K562 (cell line): Measurements from ENCODE around the gene SLC38A10. TPM values are rescaled to one million over a fixed set of nuclear protein-coding genes. Genes with fewer than 3 reads are reported as not detected.

Experiments
- ARID3B ChIP-seq: fragments of 250-450 bp; sonication (Bioruptor Pico); IDR thresholded peaks from 2 replicates; pipeline ENCODE4 v1.4.0; 2020; ENCODE audit warnings: borderline replicate concordance
- CHAMP1 ChIP-seq: fragments of 450-650 bp; IDR thresholded peaks from 2 replicates; pipeline ENCODE4 v1.6.1; 2016; ENCODE audit warnings: mild to moderate bottlenecking
- DPF2 ChIP-seq: fragments of 450-650 bp; IDR thresholded peaks from 2 replicates; pipeline ENCODE4 v1.6.1; 2016
- FOXK1 ChIP-seq: sonication (generic); formaldehyde crosslinking; IDR thresholded peaks from 2 replicates; pipeline ENCODE4 v1.8.0; 2022; ENCODE audit warnings: missing genetic modification reagents, mild to moderate bottlenecking, borderline replicate concordance
- FOXM1 ChIP-seq, 2 experiments: fragments of 450-650 bp in 1 of 2; sonication (generic) in 1 of 2; formaldehyde crosslinking in 1 of 2; IDR thresholded peaks; 2 replicates each; pipeline versions ENCODE4 v1.6.1 to v1.9.0; 2017 to 2022; ENCODE audit warnings: low read depth in 2 of 2, mild to moderate bottlenecking in 2 of 2, missing genetic modification reagents in 1 of 2, moderate library complexity in 1 of 2
- GATA2 ChIP-seq: sonication (generic); formaldehyde crosslinking; IDR thresholded peaks from 2 replicates; pipeline ENCODE4 v1.4.0; 2020; ENCODE audit warnings: mild to moderate bottlenecking, missing genetic modification reagents
- HIVEP1 ChIP-seq: fragments of 250-450 bp; sonication (Bioruptor Pico); IDR thresholded peaks from 2 replicates; pipeline ENCODE4 v1.4.0; 2020; ENCODE audit warnings: mild to moderate bottlenecking
- IFI16 ChIP-seq: fragments of 250-450 bp; sonication (Bioruptor Pico); IDR thresholded peaks from 2 replicates; pipeline ENCODE4 v2.1.2; 2022; ENCODE audit warnings: mild to moderate bottlenecking, inconsistent platforms
- MAFF ChIP-seq: IDR thresholded peaks from 2 replicates; pipeline ENCODE4 v1.6.1; 2012; ENCODE audit warnings: low read length, improper control_type of control experiment
- MLLT1 ChIP-seq, 2 experiments: fragments of 450-650 bp; IDR thresholded peaks; 2 replicates each; pipeline ENCODE4 v1.6.1; 2016
- NCOR1 ChIP-seq: fragments of 450-650 bp; IDR thresholded peaks from 2 replicates; pipeline ENCODE4 v1.6.1; 2016; ENCODE audit warnings: mild to moderate bottlenecking, moderate library complexity
- TEAD1 ChIP-seq, 2 experiments: fragments of 450-650 bp in 1 of 2; sonication (generic) in 1 of 2; formaldehyde crosslinking; IDR thresholded peaks; 2 replicates each; pipeline versions ENCODE4 v1.4.0 to v1.8.0; 2020 to 2022; ENCODE audit warnings: mild to moderate bottlenecking in 2 of 2, missing genetic modification reagents in 1 of 2
- THAP12 ChIP-seq: fragments of 250-450 bp; sonication (Bioruptor Pico); IDR thresholded peaks from 2 replicates; pipeline ENCODE4 v1.9.0; 2021; ENCODE audit warnings: mild to moderate bottlenecking, inconsistent platforms
- THRB ChIP-seq: fragments of 450-650 bp; formaldehyde crosslinking; conservative IDR thresholded peaks from 2 replicates; pipeline ENCODE4 v1.4.0; 2022; ENCODE audit warnings: mild to moderate bottlenecking, missing genetic modification characterization
- WHSC1 ChIP-seq: IDR thresholded peaks from one replicate; pipeline ENCODE4 v1.6.1; 2012; ENCODE audit warnings: low read length, control low read depth, inconsistent platforms
- XRCC3 ChIP-seq: fragments of 450-650 bp; IDR thresholded peaks from 2 replicates; pipeline ENCODE4 v1.6.1; 2017; ENCODE audit warnings: mild to moderate bottlenecking, moderate library complexity
- ZC3H11A ChIP-seq: IDR thresholded peaks from 2 replicates; pipeline ENCODE4 v1.6.1; 2012; ENCODE audit warnings: low read depth, low read length, improper control_type of control experiment
- ZFP30 ChIP-seq: fragments of 250-450 bp; sonication (Bioruptor Pico); IDR thresholded peaks from 2 replicates; pipeline ENCODE4 v1.8.0; 2022; ENCODE audit warnings: moderate library complexity, mild to moderate bottlenecking, inconsistent platforms, borderline replicate concordance
- polyA plus RNA-seq, 8 experiments: library from polyadenylated mRNA; depleted of rRNA in 4 of 8; stranded (reverse) in 5 of 8; unstranded in 3 of 8; fragments of >200 nt; fragmentation: Nextera tagmentation in 2 of 8; fragmentation: Illumina TruSeq in 1 of 8; extraction: Ambion mirVana in 2 of 8; extraction: Trizol in 1 of 8; gene quantifications; 2 replicates each; pipeline versions ENCODE4 v1.2.1 to v1.2.3, GENCODE V29; 2011 to 2014; ENCODE audit warnings: inconsistent platforms in 1 of 8, missing spikeins in 1 of 8
- total RNA-seq, 7 experiments: library from RNA; depleted of rRNA in 6 of 7; stranded (reverse); fragments of >200 nt in 6 of 7; fragmentation: Illumina TruSeq in 2 of 7; extraction: Trizol in 2 of 7; gene quantifications; 2 replicates each; pipeline versions ENCODE4 v1.2.1 to v1.2.3, GENCODE V29; 2011 to 2021; ENCODE audit warnings: low replicate concordance in 1 of 7

SLC38A10 gene
- total and polyA plus RNA-seq, 9 of the 15 experiments (the other 6 are each of a cell fraction or from before 2014, with no cell fraction given) = 0.45 to 54.2 (median 13.8) TPM

GRCh38 chr17:81222906-81223761 is 72.0 kb downstream of the SLC38A10 start, which contains the start of gene CEP131 (continued):
- TF ChIP-seq CHAMP1 = no peak
- peak in 1 of 2 experiments; percentile 89; a peak in 2 of 4 replicates for TF ChIP-seq MLLT1 (IDR thresholded peaks at IDR 0.05)
- TF ChIP-seq GATA2 (CRISPR knock-in tag) = no peak
- no peak for TF ChIP-seq WHSC1
- TF ChIP-seq THAP12 (CRISPR knock-in tag) = peak; percentile 92
- no peak for TF ChIP-seq NCOR1
- TF ChIP-seq MAFF = no peak
- TF ChIP-seq TEAD1 (CRISPR knock-in tag; IDR thresholded peaks at IDR 0.05) = 0 out of 4 replicates have a peak, but pooled peaks have one; percentile 17 to 44
- TF ChIP-seq HIVEP1 = no peak
- TF ChIP-seq THRB (CRISPR knock-in tag) = no peak
- no peak for TF ChIP-seq ZFP30 (CRISPR knock-in tag)
- TF ChIP-seq ARID3B (CRISPR knock-in tag) = 0 out of 2 replicates have a peak, but pooled peaks have one; percentile 42
- no peak for TF ChIP-seq FOXM1 (IDR thresholded peaks at IDR 0.05; ENCODE audit: low read depth)
- TF ChIP-seq FOXM1 (CRISPR knock-in tag; IDR thresholded peaks at IDR 0.05; ENCODE audit: low read depth) = no peak
- TF ChIP-seq IFI16 (CRISPR knock-in tag) = no peak
- TF ChIP-seq FOXK1 (CRISPR knock-in tag) = no peak
- peak; percentile 63; the same call in 1 of the 2 replicates for TF ChIP-seq DPF2
- no peak for TF ChIP-seq ZC3H11A
- TF ChIP-seq XRCC3 = no peak
